ENCODE data around the gene FCMR.
"Not testable (repeated sequence)": the region's sequence is repeated elsewhere in the genome, so short reads cannot be mapped to it uniquely, and the experiment has no call there.

Gene FCMR

DNA sequence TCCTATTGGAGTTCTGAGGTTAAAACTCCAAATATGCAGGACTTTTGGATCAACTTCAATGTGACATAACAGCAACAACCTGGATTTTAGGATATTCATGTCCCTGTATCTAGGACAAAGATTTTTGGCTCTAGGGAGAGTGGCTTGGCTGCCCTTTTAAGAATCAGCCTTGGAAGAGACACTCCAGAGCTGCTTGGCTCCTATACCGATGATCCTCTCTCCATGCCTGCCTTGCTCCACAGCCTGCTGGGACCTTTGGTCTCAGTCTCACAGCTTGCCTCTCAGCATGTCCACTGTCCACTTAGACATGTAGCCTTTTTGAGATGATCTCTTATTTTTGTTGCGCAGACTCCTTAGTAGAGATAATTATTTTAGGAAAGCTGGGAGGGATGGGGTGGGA lies 4.5 kb upstream of the FCMR start:
- Histone ChIP-seq H3F3A (ENCODE audit: control insufficient read depth, insufficient read depth) (peaks cover 4% of the 10 kb centered on the region), H3K27me3 (ENCODE audit: control insufficient read depth, low read length) (no peaks in the 10 kb centered on the region; the same call in 1 of the 2 replicates), H3K27ac (ENCODE audit: low read depth, low read length) (no peak overlapping the region), H3K4me3 (ENCODE audit: low read length) (no peak overlapping the region), H4K20me1 (ENCODE audit: control insufficient read depth, insufficient read depth, low read depth, low read length) (no peaks in the 10 kb centered on the region), H3K36me3 (ENCODE audit: control insufficient read depth, low read length) (no peaks in the 10 kb centered on the region), H3K4me1 (ENCODE audit: control insufficient read depth, low read length) (peaks cover 60% of the 10 kb centered on the region), H3K79me2 (ENCODE audit: control insufficient read depth, low read length) (no peaks in the 10 kb centered on the region), H3K4me2 (ENCODE audit: low read length) (no peak overlapping the region), H3K9me2 (replicated peaks; ENCODE audit: control insufficient read depth, low read length) (no peaks in the 10 kb centered on the region), H3K9me3 (ENCODE audit: control insufficient read depth, insufficient read depth, low read length) (no peaks in the 10 kb centered on the region)
- TF ChIP-seq, protein P1, sequence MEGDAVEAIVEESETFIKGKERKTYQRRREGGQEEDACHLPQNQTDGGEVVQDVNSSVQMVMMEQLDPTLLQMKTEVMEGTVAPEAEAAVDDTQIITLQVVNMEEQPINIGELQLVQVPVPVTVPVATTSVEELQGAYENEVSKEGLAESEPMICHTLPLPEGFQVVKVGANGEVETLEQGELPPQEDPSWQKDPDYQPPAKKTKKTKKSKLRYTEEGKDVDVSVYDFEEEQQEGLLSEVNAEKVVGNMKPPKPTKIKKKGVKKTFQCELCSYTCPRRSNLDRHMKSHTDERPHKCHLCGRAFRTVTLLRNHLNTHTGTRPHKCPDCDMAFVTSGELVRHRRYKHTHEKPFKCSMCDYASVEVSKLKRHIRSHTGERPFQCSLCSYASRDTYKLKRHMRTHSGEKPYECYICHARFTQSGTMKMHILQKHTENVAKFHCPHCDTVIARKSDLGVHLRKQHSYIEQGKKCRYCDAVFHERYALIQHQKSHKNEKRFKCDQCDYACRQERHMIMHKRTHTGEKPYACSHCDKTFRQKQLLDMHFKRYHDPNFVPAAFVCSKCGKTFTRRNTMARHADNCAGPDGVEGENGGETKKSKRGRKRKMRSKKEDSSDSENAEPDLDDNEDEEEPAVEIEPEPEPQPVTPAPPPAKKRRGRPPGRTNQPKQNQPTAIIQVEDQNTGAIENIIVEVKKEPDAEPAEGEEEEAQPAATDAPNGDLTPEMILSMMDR (IDR thresholded peaks at IDR 0.05; ENCODE audit: low read depth, low read length, poor library complexity, severe bottlenecking), result no peak
- TF ChIP-seq EZH2phosphoT487 (IDR thresholded peaks at IDR 0.05; ENCODE audit: borderline replicate concordance, low read length), result no peak

- Histone ChIP-seq H3K4me1 (ENCODE audit: control insufficient read depth, low read length) (peaks cover 59% of the 10 kb centered on the region), H3K36me3 (ENCODE audit: control insufficient read depth, low read length) (no peaks in the 10 kb centered on the region), H3K9me3 (ENCODE audit: control insufficient read depth, insufficient read depth, low read length) (no peaks in the 10 kb centered on the region), H3K27ac (ENCODE audit: low read depth, low read length) (no peak overlapping the region), H3K4me3 (ENCODE audit: low read length) (no peak overlapping the region), H4K20me1 (ENCODE audit: control insufficient read depth, insufficient read depth, low read depth, low read length) (no peaks in the 10 kb centered on the region), H3K9me2 (replicated peaks; ENCODE audit: control insufficient read depth, low read length) (no peaks in the 10 kb centered on the region), H3K4me2 (ENCODE audit: low read length) (0 out of 2 replicates have a peak overlapping the region, but pooled peaks have one; percentile 4), H3K27me3 (ENCODE audit: control insufficient read depth, low read length) (peaks cover 8% of the 10 kb centered on the region), H3K79me2 (ENCODE audit: control insufficient read depth, low read length) (no peaks in the 10 kb centered on the region), H3F3A (ENCODE audit: control insufficient read depth, insufficient read depth) (peaks cover 4% of the 10 kb centered on the region)
- no peak for TF ChIP-seq EZH2phosphoT487 (IDR thresholded peaks at IDR 0.05; ENCODE audit: borderline replicate concordance, low read length)
- TF ChIP-seq, protein P1 (IDR thresholded peaks at IDR 0.05; ENCODE audit: low read depth, low read length, poor library complexity, severe bottlenecking), result peak; percentile 48
Measured at GRCh38 chr1:206925106-206925736, 3.5 kb upstream of the FCMR start.

DNA sequence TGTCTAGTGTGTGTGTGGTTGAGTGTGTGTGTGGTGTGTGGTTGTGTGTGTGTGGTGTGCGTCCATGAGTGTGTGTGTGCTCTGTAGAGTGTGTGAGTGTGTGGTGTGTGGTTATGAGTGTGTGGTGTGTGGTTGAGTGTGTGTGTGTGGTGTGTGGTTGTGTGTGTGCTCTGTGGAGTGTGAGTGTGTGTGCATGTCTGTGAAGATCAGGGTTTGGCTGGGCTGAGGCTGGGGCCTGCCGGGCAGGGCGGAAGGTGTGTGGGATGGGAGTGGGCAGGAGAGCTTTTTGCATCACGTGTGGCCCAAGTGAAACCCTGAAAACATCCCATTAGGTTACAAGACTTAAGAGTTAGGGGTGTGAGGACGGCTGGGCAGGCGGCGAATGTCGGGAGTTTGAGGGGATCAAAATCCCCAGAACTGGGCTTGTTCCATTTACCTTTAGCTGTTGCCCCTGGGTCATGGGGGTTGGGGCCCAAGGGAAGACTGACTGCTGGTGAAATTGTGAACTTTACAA lies 2.9 kb upstream of the FCMR start:
- peaks cover 53% of the 10 kb centered on the region for H3K4me1 ChIP-seq (ENCODE audit: control insufficient read depth, low read length)
- H4K20me1 ChIP-seq (ENCODE audit: control insufficient read depth, insufficient read depth, low read depth, low read length), result no peaks in the 10 kb centered on the region
- TF ChIP-seq, protein P1 (IDR thresholded peaks at IDR 0.05; ENCODE audit: low read depth, low read length, poor library complexity, severe bottlenecking), result no peak
- TF ChIP-seq EZH2phosphoT487 (IDR thresholded peaks at IDR 0.05; ENCODE audit: borderline replicate concordance, low read length), result no peak
- H3K27me3 ChIP-seq (ENCODE audit: control insufficient read depth, low read length), result peaks cover 8% of the 10 kb centered on the region
- H3K36me3 ChIP-seq (ENCODE audit: control insufficient read depth, low read length), result no peaks in the 10 kb centered on the region
- H3K4me2 ChIP-seq (ENCODE audit: low read length), result 0 out of 2 replicates have a peak overlapping the region, but pooled peaks have one; percentile 4
- no peaks in the 10 kb centered on the region for H3K9me3 ChIP-seq (ENCODE audit: control insufficient read depth, insufficient read depth, low read length)
- no peaks in the 10 kb centered on the region for H3K9me2 ChIP-seq (replicated peaks; ENCODE audit: control insufficient read depth, low read length)
- peaks cover 4% of the 10 kb centered on the region for H3F3A ChIP-seq (ENCODE audit: control insufficient read depth, insufficient read depth)
- no peak overlapping the region for H3K27ac ChIP-seq (ENCODE audit: low read depth, low read length)
- no peaks in the 10 kb centered on the region for H3K79me2 ChIP-seq (ENCODE audit: control insufficient read depth, low read length)
- no peak overlapping the region for H3K4me3 ChIP-seq (ENCODE audit: low read length)

DNA sequence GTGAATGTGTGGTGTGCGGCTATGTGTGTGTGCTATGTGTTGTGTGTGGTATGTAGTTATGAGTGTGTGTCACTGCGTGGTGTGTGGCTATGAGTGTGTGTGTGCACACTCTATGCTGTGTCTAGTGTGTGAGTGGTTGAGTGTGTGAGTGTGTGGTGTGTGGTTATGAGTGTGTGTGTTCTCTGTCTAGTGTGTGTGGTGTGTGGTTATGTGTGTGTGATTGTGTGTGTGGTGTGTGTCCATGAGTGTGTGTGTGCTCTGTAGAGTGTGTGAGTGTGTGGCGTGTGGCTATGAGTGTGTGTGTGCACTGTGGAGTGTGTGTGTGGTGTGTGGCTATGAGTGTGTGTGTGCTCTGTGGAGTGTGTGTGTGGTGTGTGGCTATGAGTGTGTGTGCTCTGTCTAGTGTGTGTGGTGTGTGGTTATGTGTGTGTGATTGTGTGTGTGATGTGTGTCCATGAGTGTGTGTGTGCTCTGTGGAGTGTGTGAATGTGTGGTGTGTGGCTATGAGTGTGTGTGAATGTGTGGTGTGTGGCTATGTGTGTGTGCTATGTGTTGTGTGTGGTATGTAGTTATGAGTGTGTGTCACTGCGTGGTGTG lies 2.3 kb upstream of the FCMR start:
- not testable (repeated sequence) for H4K20me1 ChIP-seq (ENCODE audit: control insufficient read depth, insufficient read depth, low read depth, low read length); H3K9me2 ChIP-seq (replicated peaks; ENCODE audit: control insufficient read depth, low read length); H3F3A ChIP-seq (ENCODE audit: control insufficient read depth, insufficient read depth); H3K27ac ChIP-seq (ENCODE audit: low read depth, low read length); H3K27me3 ChIP-seq (ENCODE audit: control insufficient read depth, low read length); H3K36me3 ChIP-seq (ENCODE audit: control insufficient read depth, low read length); H3K79me2 ChIP-seq (ENCODE audit: control insufficient read depth, low read length); H3K9me3 ChIP-seq (ENCODE audit: control insufficient read depth, insufficient read depth, low read length)
- Histone ChIP-seq H3K4me2 (ENCODE audit: low read length) (peak overlapping the region; percentile 85), H3K4me1 (ENCODE audit: control insufficient read depth, low read length) (peaks cover 51% of the 10 kb centered on the region), H3K4me3 (ENCODE audit: low read length) (peak overlapping the region; percentile 55)

Measured in DOHH2 (cell line).